ENCODE results near the gene RIC1.
"Not testable (repeated sequence)": the region's sequence is repeated elsewhere in the genome, so short reads cannot be mapped to it uniquely, and the experiment has no call there.

RIC1 gene

GRCh38 chr9:5793812-5794211 is 164.9 kb downstream of the RIC1 start:
- DNase-seq = no peak

- no peak for DNase-seq
Measured at GRCh38 chr9:5796298-5796697, 167.4 kb downstream of the RIC1 start.

- DNase-seq = no peak
Measured at GRCh38 chr9:5798581-5798980, 169.7 kb downstream of the RIC1 start.

- DNase-seq = no peak
Measured at GRCh38 chr9:5799314-5799713, 170.4 kb downstream of the RIC1 start.

- DNase-seq = not testable (repeated sequence)
Measured at GRCh38 chr9:5800378-5800777, 171.5 kb downstream of the RIC1 start.

- DNase-seq = no peak
Measured at GRCh38 chr9:5800969-5801738, 172.2 kb downstream of the RIC1 start.

GRCh38 chr9:5801739-5802113 is 172.8 kb downstream of the RIC1 start:
- DNase-seq = no peak

- no peak for DNase-seq
Measured at GRCh38 chr9:5805478-5805877, 176.6 kb downstream of the RIC1 start.

- no peak for DNase-seq
Measured at GRCh38 chr9:5811751-5812150, 182.8 kb downstream of the RIC1 start.

GRCh38 chr9:5813824-5814223 is 184.9 kb downstream of the RIC1 start:
- DNase-seq = no peak

- no peak for DNase-seq
Measured at GRCh38 chr9:5815461-5815860, 186.6 kb downstream of the RIC1 start.

- DNase-seq = no peak
Measured at GRCh38 chr9:5817862-5818261, 189.0 kb downstream of the RIC1 start.

GRCh38 chr9:5818424-5819142 is 189.7 kb downstream of the RIC1 start:
- no peak for DNase-seq

- no peak for DNase-seq
Measured at GRCh38 chr9:5819174-5819573, 190.3 kb downstream of the RIC1 start.

- DNase-seq = no peak
Measured at GRCh38 chr9:5820425-5820824, 191.5 kb downstream of the RIC1 start.

GRCh38 chr9:5825223-5825622 is 196.3 kb downstream of the RIC1 start:
- DNase-seq = no peak
